PFSK-1 (cell line): Measurements from ENCODE around the gene DOLPP1.

Experiments used
- POLR2AphosphoS5 ChIP-seq: IDR thresholded peaks from 2 replicates; pipeline ENCODE4 v1.6.1; 2012; ENCODE audit warnings: low read depth, mild to moderate bottlenecking, control low read depth, low read length, moderate library complexity
- TAF1 ChIP-seq: IDR thresholded peaks from 2 replicates; pipeline ENCODE4 v1.6.1; 2012; ENCODE audit warnings: low read length, control low read depth, borderline replicate concordance; ENCODE audit not compliant: insufficient read depth
- TF ChIP-seq, protein P1 (sequence below), 2 experiments: IDR thresholded peaks; 2 replicates each; pipeline versions ENCODE4 v1.6.1 to v1.8.0; 2011 to 2012; ENCODE audit warnings: low read depth in 2 of 2, low read length in 2 of 2, control low read depth in 1 of 2, inconsistent platforms in 1 of 2, mild to moderate bottlenecking in 1 of 2, moderate library complexity in 1 of 2; ENCODE audit not compliant: insufficient read depth in 1 of 2

DNA sequence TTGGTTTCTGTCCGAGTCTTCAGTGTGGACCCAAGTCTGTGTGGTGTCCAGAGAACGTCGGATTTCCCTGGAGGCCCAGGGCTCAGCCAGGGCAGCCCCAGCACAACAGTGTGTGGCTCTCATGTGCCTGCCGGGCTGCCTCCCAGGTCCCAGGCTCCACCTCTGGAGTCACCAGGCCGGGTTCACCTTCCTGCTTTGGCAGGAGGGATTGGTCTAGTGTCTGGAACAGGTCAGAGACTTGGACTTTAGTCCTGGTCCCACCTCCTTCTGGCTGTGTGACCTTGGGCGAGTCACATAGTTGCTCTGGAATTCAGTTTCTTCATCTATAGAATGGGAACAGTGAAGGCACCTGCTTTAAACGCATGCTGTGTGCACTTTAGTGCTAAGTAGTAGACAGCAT is 3.2 kb downstream of the DOLPP1 start:
- no peak for TF ChIP-seq POLR2AphosphoS5
- TF ChIP-seq TAF1: no peak
- TF ChIP-seq, protein P1, sequence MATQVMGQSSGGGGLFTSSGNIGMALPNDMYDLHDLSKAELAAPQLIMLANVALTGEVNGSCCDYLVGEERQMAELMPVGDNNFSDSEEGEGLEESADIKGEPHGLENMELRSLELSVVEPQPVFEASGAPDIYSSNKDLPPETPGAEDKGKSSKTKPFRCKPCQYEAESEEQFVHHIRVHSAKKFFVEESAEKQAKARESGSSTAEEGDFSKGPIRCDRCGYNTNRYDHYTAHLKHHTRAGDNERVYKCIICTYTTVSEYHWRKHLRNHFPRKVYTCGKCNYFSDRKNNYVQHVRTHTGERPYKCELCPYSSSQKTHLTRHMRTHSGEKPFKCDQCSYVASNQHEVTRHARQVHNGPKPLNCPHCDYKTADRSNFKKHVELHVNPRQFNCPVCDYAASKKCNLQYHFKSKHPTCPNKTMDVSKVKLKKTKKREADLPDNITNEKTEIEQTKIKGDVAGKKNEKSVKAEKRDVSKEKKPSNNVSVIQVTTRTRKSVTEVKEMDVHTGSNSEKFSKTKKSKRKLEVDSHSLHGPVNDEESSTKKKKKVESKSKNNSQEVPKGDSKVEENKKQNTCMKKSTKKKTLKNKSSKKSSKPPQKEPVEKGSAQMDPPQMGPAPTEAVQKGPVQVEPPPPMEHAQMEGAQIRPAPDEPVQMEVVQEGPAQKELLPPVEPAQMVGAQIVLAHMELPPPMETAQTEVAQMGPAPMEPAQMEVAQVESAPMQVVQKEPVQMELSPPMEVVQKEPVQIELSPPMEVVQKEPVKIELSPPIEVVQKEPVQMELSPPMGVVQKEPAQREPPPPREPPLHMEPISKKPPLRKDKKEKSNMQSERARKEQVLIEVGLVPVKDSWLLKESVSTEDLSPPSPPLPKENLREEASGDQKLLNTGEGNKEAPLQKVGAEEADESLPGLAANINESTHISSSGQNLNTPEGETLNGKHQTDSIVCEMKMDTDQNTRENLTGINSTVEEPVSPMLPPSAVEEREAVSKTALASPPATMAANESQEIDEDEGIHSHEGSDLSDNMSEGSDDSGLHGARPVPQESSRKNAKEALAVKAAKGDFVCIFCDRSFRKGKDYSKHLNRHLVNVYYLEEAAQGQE (IDR thresholded peaks at IDR 0.05; ENCODE audit: insufficient read depth in 1 of 2, low read depth in 2 of 2, low read length in 2 of 2): no peak
